Adrenal gland (tissue), 12 donors: ENCODE data around the gene ALDH1A3. TPM values are rescaled to one million over a fixed set of nuclear protein-coding genes. Genes with fewer than 3 reads are reported as not detected.

Experiments used
- DNase-seq, 7 donors: peaks; one replicate each; pipeline ENCODE4 v3.0.0-alpha.2; 2019 to 2020
- H3K27ac ChIP-seq, 5 donors: fragments of 200-600 bp; sonication (generic) in 4 of 5; 1 replicate in 3 of 5; 2 replicates in 2 of 5; pipeline versions ENCODE4 v1.5.1 to v1.8.0; 2016 to 2020; ENCODE audit warnings: mild to moderate bottlenecking in 1 of 5
- H3K27me3 ChIP-seq: fragments of 200-600 bp; 2 replicates; pipeline ENCODE4 v1.8.0; 2021
- H3K36me3 ChIP-seq, 2 donors: fragments of 200-600 bp; replicated peaks in 1 of 2; 1 replicate in 1 of 2; 2 replicates in 1 of 2; pipeline versions ENCODE4 v1.5.1 to v1.8.0; 2018 to 2022
- H3K4me1 ChIP-seq, 2 donors: fragments of 200-600 bp; replicated peaks in 1 of 2; 1 replicate in 1 of 2; 2 replicates in 1 of 2; pipeline versions ENCODE4 v1.5.1 to v1.8.0; 2018 to 2021
- H3K4me3 ChIP-seq, 4 donors: fragments of 200-600 bp; sonication (generic) in 3 of 4; one replicate each; pipeline ENCODE4 v1.5.1; 2016 to 2018
- H3K9me3 ChIP-seq, 3 donors: fragments of 200-600 bp; sonication (generic) in 1 of 3; replicated peaks in 1 of 3; 1 replicate in 2 of 3; 2 replicates in 1 of 3; pipeline versions ENCODE4 v1.5.1 to v1.8.0; 2016 to 2021
- POLR2A ChIP-seq, 2 donors: fragments of 450-650 bp; IDR thresholded peaks; one replicate each; pipeline ENCODE4 v1.6.1; 2017; ENCODE audit warnings: antibody characterized with exemption in 2 of 2, mild to moderate bottlenecking in 2 of 2, moderate library complexity in 1 of 2
- WGBS, 4 donors: extraction: QIAGEN DNeasy Blood & Tissue Kit in 2 of 4; methylation state at CpG; one replicate each; pipeline versions ENCODE4 v1.1.5 to v1.1.7; 2013 to 2017; 5-methylcytosine and 5-hydroxymethylcytosine counted together
- intact Hi-C, 2 donors: fragments of 100-400 bp; cut with DNase I; formaldehyde crosslinking; loops; one replicate each; pipeline versions ENCODE4 v1.14.1 to v1.15.0; 2022 to 2023
- polyA plus RNA-seq, 3 donors: library from polyadenylated mRNA; stranded (reverse); fragments of 200-250 nt in 2 of 3; fragments of 350-450 nt in 1 of 3; fragmentation: Illumina TruSeq in 1 of 3; extraction: RNeasy Lipid Tissue Mini Kit (QIAGEN cat#74804) in 1 of 3; gene quantifications; one replicate each; pipeline ENCODE4 v1.2.3, GENCODE V29; 2013 to 2014
- total RNA-seq, 9 donors: library from RNA; depleted of rRNA in 4 of 9; stranded (reverse); fragments of >200 nt in 4 of 9; fragments of 120-200 nt in 1 of 9; fragmentation: NEBNext Ultra II Directional in 1 of 9; extraction: Animal tissue kit (Norgen Biotek cat#: 25700) in 1 of 9; gene quantifications; one replicate each; pipeline versions ENCODE4 v1.1.0 to v1.2.4, GENCODE V29; 2013 to 2023
- TF ChIP-seq, protein P1 (sequence below), 6 experiments: fragments of 450-650 bp in 4 of 6; fragments of 200-600 bp in 2 of 6; sonication (generic) in 1 of 6; IDR thresholded peaks; 1 replicate in 5 of 6; 2 replicates in 1 of 6; pipeline versions ENCODE4 v1.5.1 to v1.8.0; 2016 to 2021; ENCODE audit warnings: antibody characterized with exemption in 6 of 6, mild to moderate bottlenecking in 2 of 6, moderate library complexity in 1 of 6
- donor health status: healthy with polysubstance abuse.
- donor health status: Bipolar disorder and iron deficiency.
- donor health status: DM: yes; HTN: yes; CAD: no.
- donor health status: DM: no; HTN: no; CAD: no.
- donor health status: DM: no; HTN: no; CAD: no.
- donor health status: DM: yes; HTN: yes; CAD: no.

The ALDH1A3 gene
- total and polyA plus RNA-seq, 12 donors, result 1.8 to 165 (median 30.5) TPM

DNA sequence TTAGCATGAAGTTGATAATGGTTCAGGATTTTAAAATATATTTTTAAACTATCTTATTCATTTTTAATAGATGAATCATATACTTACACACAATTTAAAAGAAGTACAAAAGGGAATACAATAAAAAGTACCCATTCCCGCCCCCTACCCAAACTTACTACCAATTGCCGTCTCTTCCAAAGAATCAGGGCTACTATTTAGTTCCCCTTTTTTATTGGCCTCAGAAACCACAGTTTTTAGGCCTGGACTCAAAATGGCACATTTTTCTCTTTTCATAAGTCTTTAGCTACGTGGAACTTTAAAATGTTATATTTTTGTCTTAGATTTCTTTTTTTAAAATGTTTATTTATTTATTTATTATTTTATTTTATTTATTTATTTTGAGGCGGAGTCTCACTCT lies 57.5 kb downstream of the ALDH1A3 start:
- no peaks in the 10 kb centered on the region for H3K9me3 ChIP-seq
- H3K4me3 ChIP-seq, result no peak overlapping the region
- intact Hi-C loops, result no loop called here
- H3K27ac ChIP-seq, result no peak overlapping the region
- DNase-seq, result no peak
- WGBS, 4 donors, result 79 to 85% (median 82%) methylated on average over 4 of the region's 4 CpGs
- TF ChIP-seq, protein P1, sequence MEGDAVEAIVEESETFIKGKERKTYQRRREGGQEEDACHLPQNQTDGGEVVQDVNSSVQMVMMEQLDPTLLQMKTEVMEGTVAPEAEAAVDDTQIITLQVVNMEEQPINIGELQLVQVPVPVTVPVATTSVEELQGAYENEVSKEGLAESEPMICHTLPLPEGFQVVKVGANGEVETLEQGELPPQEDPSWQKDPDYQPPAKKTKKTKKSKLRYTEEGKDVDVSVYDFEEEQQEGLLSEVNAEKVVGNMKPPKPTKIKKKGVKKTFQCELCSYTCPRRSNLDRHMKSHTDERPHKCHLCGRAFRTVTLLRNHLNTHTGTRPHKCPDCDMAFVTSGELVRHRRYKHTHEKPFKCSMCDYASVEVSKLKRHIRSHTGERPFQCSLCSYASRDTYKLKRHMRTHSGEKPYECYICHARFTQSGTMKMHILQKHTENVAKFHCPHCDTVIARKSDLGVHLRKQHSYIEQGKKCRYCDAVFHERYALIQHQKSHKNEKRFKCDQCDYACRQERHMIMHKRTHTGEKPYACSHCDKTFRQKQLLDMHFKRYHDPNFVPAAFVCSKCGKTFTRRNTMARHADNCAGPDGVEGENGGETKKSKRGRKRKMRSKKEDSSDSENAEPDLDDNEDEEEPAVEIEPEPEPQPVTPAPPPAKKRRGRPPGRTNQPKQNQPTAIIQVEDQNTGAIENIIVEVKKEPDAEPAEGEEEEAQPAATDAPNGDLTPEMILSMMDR (IDR thresholded peaks at IDR 0.05), result no peak
- TF ChIP-seq POLR2A (IDR thresholded peaks at IDR 0.05), result no peak
- H3K36me3 ChIP-seq, result no peaks in the 10 kb centered on the region
- H3K4me1 ChIP-seq, result no peaks in the 10 kb centered on the region
- no peaks in the 10 kb centered on the region for H3K27me3 ChIP-seq

DNA sequence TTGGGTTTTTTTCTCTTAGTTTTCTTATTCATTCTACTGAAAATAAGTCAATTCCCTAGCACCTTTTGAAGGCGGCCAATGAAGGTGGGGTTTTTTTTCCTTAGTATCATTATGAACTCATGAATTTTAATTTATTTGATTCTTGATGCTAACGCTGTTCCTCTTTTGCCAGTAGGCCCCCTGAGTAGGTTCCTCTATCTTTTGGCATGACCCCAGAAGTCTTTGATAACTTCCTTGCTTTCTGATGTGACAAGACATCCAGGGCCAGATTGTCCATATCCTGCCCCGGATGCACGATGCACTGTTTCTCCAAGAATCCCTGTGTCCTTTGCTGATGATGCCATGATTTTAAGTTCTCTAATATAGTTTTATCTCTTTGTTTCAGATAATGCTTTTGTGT lies 60.2 kb downstream of the ALDH1A3 start:
- TF ChIP-seq, protein P1 (IDR thresholded peaks at IDR 0.05), result no peak
- TF ChIP-seq POLR2A (IDR thresholded peaks at IDR 0.05), result no peak
- intact Hi-C loops, result no loop called here
- 61 to 75% (median 71%) methylated on average over 4 of the region's 4 CpGs for WGBS, 4 donors

DNA sequence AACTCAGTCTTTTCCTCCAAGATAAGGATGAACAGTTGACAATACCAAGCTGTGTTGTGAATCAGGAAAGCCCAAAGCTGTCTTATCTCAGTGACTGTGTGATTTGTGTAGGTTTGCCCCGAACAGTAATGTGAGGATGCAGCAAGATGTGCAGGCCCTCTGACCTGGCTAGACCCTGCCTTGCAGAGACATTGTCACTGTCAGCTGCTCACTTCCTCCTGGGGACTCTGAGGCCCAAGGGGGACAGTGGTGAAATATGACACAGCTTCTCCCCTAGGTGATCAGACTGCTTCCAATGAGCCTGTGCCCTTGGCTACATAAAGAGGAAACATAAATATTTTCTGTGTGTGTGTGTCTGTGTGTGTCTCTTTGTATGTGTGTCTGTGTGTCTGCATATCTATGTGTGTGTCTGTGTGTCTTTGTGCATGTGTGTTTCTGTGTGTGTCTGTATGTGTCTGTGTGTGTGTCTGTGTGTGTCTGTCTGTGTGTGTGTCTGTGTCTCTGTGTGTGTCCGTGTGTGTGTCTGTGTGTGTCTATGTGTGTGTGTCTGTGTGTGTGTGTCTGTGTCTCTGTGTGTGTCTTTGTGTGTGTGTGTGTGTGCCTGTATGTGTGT lies 61.2 kb downstream of the ALDH1A3 start:
- no peak for DNase-seq
- no peaks in the 10 kb centered on the region for H3K9me3 ChIP-seq
- intact Hi-C loops, result no loop called here
- TF ChIP-seq POLR2A (IDR thresholded peaks at IDR 0.05), result no peak
- TF ChIP-seq, protein P1 (IDR thresholded peaks at IDR 0.05), result no peak
- no peaks in the 10 kb centered on the region for H3K36me3 ChIP-seq
- no peak overlapping the region for H3K4me3 ChIP-seq
- no peaks in the 10 kb centered on the region for H3K4me1 ChIP-seq
- 21 to 63% (median 53%) methylated on average over 2 of the region's 2 CpGs for WGBS, 4 donors
- no peak overlapping the region for H3K27ac ChIP-seq
- H3K27me3 ChIP-seq, result no peaks in the 10 kb centered on the region

More for the DNA sequence above, 60.2 kb downstream of the ALDH1A3 start:
- Histone ChIP-seq H3K36me3 (no peaks in the 10 kb centered on the region), H3K9me3 (no peaks in the 10 kb centered on the region), H3K27me3 (no peaks in the 10 kb centered on the region), H3K4me1 (no peaks in the 10 kb centered on the region), H3K4me3 (no peak overlapping the region), H3K27ac (no peak overlapping the region)
- no peak for DNase-seq

DNA sequence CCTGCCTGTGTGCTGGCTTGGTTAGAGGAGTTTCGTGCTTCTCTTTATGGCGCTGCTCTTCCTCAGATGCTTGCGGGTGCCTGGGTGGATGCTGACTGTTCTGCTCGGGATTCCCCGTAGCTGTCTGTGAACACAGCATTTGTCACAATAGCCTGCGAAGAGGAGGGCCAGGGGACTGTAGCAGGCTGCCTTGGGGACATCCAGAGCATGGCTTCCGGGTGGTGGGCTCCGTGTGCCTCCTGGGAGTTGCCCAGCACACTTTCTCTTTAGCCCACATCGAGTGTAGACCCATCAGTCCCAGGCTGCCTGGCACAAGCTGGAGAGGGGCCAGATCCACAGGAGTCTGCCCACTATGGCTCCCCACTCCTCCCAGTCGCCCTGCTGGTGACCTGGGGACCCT lies 61.9 kb downstream of the ALDH1A3 start:
- H3K9me3 ChIP-seq, result no peaks in the 10 kb centered on the region
- intact Hi-C loops, result no loop called here
- H3K4me3 ChIP-seq, result no peak overlapping the region
- no peaks in the 10 kb centered on the region for H3K36me3 ChIP-seq
- TF ChIP-seq, protein P1 (IDR thresholded peaks at IDR 0.05), result no peak
- TF ChIP-seq POLR2A (IDR thresholded peaks at IDR 0.05), result no peak
- H3K27me3 ChIP-seq, result no peaks in the 10 kb centered on the region
- no peaks in the 10 kb centered on the region for H3K4me1 ChIP-seq
- H3K27ac ChIP-seq, result no peak overlapping the region
- 56 to 73% (median 61%) methylated on average over 5 to 10 of the region's 10 CpGs for WGBS, 4 donors
- DNase-seq, result no peak
